HEK293 (cell line): ENCODE results near the gene COQ7.

Experiments
- CTCF ChIA-PET: fragments of 350-600 bp; formaldehyde crosslinking; extraction: SDS; loops from one replicate; lab custom pipeline; 2021; ENCODE audit warnings: antibody characterized with exemption; lab: Yijun Ruan, JAX
- POLR2A ChIA-PET: fragments of 300-600 bp; formaldehyde crosslinking; extraction: SDS; loops from one replicate; lab custom pipeline; 2020; ENCODE audit warnings: antibody characterized with exemption, inconsistent platforms; lab: Yijun Ruan, JAX
- H3K27ac ChIP-seq: fragments of 200-500 bp; sonication (Bioruptor generic); 2 replicates; pipeline ENCODE4 v1.5.1; 2014; ENCODE audit warnings: low read depth, low read length, control low read depth, inconsistent platforms; ENCODE audit errors: extremely low read depth
- H3K36me3 ChIP-seq, 2 experiments: fragments of 200-500 bp in 1 of 2; sonication (Bioruptor generic) in 1 of 2; 1 replicate in 1 of 2; 2 replicates in 1 of 2; pipeline ENCODE4 v1.5.1; 2014 to 2017; ENCODE audit warnings: inconsistent platforms in 2 of 2, low read length in 2 of 2; ENCODE audit not compliant: control insufficient read depth in 2 of 2, insufficient read depth in 1 of 2
- H3K4me1 ChIP-seq: fragments of 200-500 bp; sonication (Bioruptor generic); 2 replicates; pipeline ENCODE4 v1.5.1; 2014; ENCODE audit warnings: mild to moderate bottlenecking, low read length, inconsistent platforms; ENCODE audit not compliant: control insufficient read depth, insufficient read depth
- H3K4me3 ChIP-seq: 2 replicates; pipeline ENCODE4 v1.5.1; 2011; ENCODE audit warnings: low read depth, mild to moderate bottlenecking, control low read depth, low read length, moderate library complexity
- H3K9me3 ChIP-seq: fragments of 200-500 bp; sonication (Bioruptor generic); 2 replicates; pipeline ENCODE4 v1.5.1; 2014; ENCODE audit warnings: low read depth, low read length, inconsistent platforms; ENCODE audit not compliant: control insufficient read depth, insufficient read depth
- FEZF1 ChIP-seq: fragments of 450-650 bp; formaldehyde crosslinking; IDR thresholded peaks from 2 replicates; pipeline ENCODE4 v1.5.1; 2016; ENCODE audit warnings: missing biosample characterization, missing genetic modification characterization
- KLF1 ChIP-seq: fragments of 450-650 bp; formaldehyde crosslinking; IDR thresholded peaks from 2 replicates; pipeline ENCODE4 v1.5.1; 2016; ENCODE audit warnings: missing biosample characterization, missing genetic modification characterization
- MEIS1 ChIP-seq: sonication (generic); formaldehyde crosslinking; IDR thresholded peaks from 2 replicates; pipeline ENCODE4 v1.8.1; 2022; ENCODE audit warnings: missing genetic modification reagents, mild to moderate bottlenecking, borderline replicate concordance
- OSR2 ChIP-seq: fragments of 450-650 bp; formaldehyde crosslinking; IDR thresholded peaks from 2 replicates; pipeline ENCODE4 v1.5.1; 2016; ENCODE audit warnings: missing biosample characterization, missing genetic modification characterization
- SP3 ChIP-seq: fragments of 450-650 bp; formaldehyde crosslinking; IDR thresholded peaks from 2 replicates; pipeline ENCODE4 v1.5.1; 2016; ENCODE audit warnings: missing biosample characterization, missing genetic modification characterization
- ZBTB21 ChIP-seq: fragments of 450-650 bp; formaldehyde crosslinking; IDR thresholded peaks from 2 replicates; pipeline ENCODE4 v1.5.1; 2017; ENCODE audit warnings: missing biosample characterization, missing genetic modification characterization
- ZFP3 ChIP-seq: fragments of 450-650 bp; formaldehyde crosslinking; IDR thresholded peaks from 2 replicates; pipeline ENCODE4 v1.5.1; 2016; ENCODE audit warnings: low read depth, missing biosample characterization, missing genetic modification characterization
- ZFP69B ChIP-seq: fragments of 450-650 bp; formaldehyde crosslinking; IDR thresholded peaks from 2 replicates; pipeline ENCODE4 v1.5.1; 2016; ENCODE audit warnings: missing biosample characterization, missing genetic modification characterization
- ZNF133 ChIP-seq: fragments of 450-650 bp; formaldehyde crosslinking; IDR thresholded peaks from 2 replicates; pipeline ENCODE4 v1.5.1; 2016; ENCODE audit warnings: missing biosample characterization, missing genetic modification characterization
- ZNF157 ChIP-seq: fragments of 450-650 bp; formaldehyde crosslinking; IDR thresholded peaks from 2 replicates; pipeline ENCODE4 v1.5.1; 2016; ENCODE audit warnings: missing biosample characterization, missing genetic modification characterization
- ZNF426 ChIP-seq: fragments of 450-650 bp; formaldehyde crosslinking; IDR thresholded peaks from 2 replicates; pipeline ENCODE4 v1.5.1; 2017; ENCODE audit warnings: missing biosample characterization, missing genetic modification characterization, mild to moderate bottlenecking, inconsistent platforms, moderate library complexity
- ZNF473 ChIP-seq: fragments of 450-650 bp; formaldehyde crosslinking; IDR thresholded peaks from 2 replicates; pipeline ENCODE4 v1.5.1; 2017; ENCODE audit warnings: missing biosample characterization, missing genetic modification characterization
- ZNF510 ChIP-seq: fragments of 450-650 bp; formaldehyde crosslinking; IDR thresholded peaks from 2 replicates; pipeline ENCODE4 v1.5.1; 2018; ENCODE audit warnings: mild to moderate bottlenecking, missing genetic modification characterization, missing biosample characterization; ENCODE audit not compliant: insufficient replicate concordance
- ZNF514 ChIP-seq: fragments of 450-650 bp; formaldehyde crosslinking; IDR thresholded peaks from 2 replicates; pipeline ENCODE4 v1.5.1; 2016; ENCODE audit warnings: missing biosample characterization, missing genetic modification characterization
- ZNF548 ChIP-seq: fragments of 450-650 bp; formaldehyde crosslinking; IDR thresholded peaks from 2 replicates; pipeline ENCODE4 v1.5.1; 2016; ENCODE audit warnings: missing biosample characterization, missing genetic modification characterization
- ZNF555 ChIP-seq: fragments of 450-650 bp; formaldehyde crosslinking; conservative IDR thresholded peaks from 2 replicates; pipeline ENCODE4 v1.5.1; 2017; ENCODE audit warnings: missing biosample characterization, mild to moderate bottlenecking, missing genetic modification characterization, inconsistent platforms
- ZNF624 ChIP-seq: fragments of 450-650 bp; formaldehyde crosslinking; IDR thresholded peaks from 2 replicates; pipeline ENCODE4 v1.5.1; 2017; ENCODE audit warnings: missing biosample characterization, missing genetic modification characterization
- ZSCAN16 ChIP-seq: fragments of 450-650 bp; formaldehyde crosslinking; IDR thresholded peaks from 2 replicates; pipeline ENCODE4 v1.5.1; 2016; ENCODE audit warnings: missing biosample characterization, missing genetic modification characterization
- ZSCAN23 ChIP-seq: fragments of 450-650 bp; formaldehyde crosslinking; IDR thresholded peaks from 2 replicates; pipeline ENCODE4 v1.5.1; 2016; ENCODE audit warnings: missing biosample characterization, missing genetic modification characterization
- TF ChIP-seq, protein P1 (sequence below): fragments of 450-650 bp; formaldehyde crosslinking; IDR thresholded peaks from 2 replicates; pipeline ENCODE4 v1.5.1; 2016; ENCODE audit warnings: missing biosample characterization, missing genetic modification characterization
- TF ChIP-seq, protein P2 (sequence below): fragments of 450-650 bp; formaldehyde crosslinking; conservative IDR thresholded peaks from 2 replicates; pipeline ENCODE4 v1.5.1; 2016; ENCODE audit warnings: low read depth, missing biosample characterization, missing genetic modification characterization
- TF ChIP-seq, protein P3 (sequence below): fragments of 450-650 bp; formaldehyde crosslinking; IDR thresholded peaks from 2 replicates; pipeline ENCODE4 v1.5.1; 2017; ENCODE audit warnings: missing biosample characterization, missing genetic modification characterization

The COQ7 gene

DNA sequence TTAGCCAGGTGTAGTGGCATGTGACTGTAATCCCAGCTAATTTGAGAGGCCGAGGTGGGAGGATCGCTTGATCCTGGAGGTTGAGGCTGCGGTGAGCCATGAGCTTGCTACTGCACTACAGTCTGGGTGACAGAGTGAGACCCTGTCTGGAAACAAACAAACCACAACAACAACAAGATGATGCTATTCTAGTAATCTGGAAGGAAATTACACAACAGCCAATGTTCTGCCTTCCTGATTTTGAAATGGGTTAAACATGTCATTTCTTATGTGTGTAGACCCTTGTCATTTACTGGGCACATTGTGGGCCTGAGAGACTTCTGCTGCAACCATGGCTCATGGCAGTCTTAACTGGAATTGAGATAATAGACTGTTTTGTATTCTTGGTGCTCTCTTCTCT, 5.9 kb downstream of the COQ7 start:
- POLR2A ChIA-PET, result interaction anchor here (1.2 to 1.5 kb wide), 2 partner anchors 12 to 90 kb away, joined by 3 read pairs; partner anchors contain the start of gene TMC7
- no peaks in the 10 kb centered on the region for H3K9me3 ChIP-seq
- H3K4me3 ChIP-seq, result no peak overlapping the region
- peaks cover 34 to 59% of the 10 kb centered on the region in 2 experiments; a peak in 2 of 3 replicates for H3K36me3 ChIP-seq
- CTCF ChIA-PET, result interaction anchor here (1.1 to 6.3 kb wide), 3 partner anchors 12 to 98 kb away, joined by 6 to 53 read pairs (median 7); partner anchors contain the start of gene TMC7
- H3K27ac ChIP-seq, result no peak overlapping the region
- no peak for TF ChIP-seq ZNF510 (tag by site-specific recombination)
- no peak for TF ChIP-seq ZNF624 (tag by site-specific recombination)
- no peak for TF ChIP-seq ZNF555 (tag by site-specific recombination)
- TF ChIP-seq, protein P1, sequence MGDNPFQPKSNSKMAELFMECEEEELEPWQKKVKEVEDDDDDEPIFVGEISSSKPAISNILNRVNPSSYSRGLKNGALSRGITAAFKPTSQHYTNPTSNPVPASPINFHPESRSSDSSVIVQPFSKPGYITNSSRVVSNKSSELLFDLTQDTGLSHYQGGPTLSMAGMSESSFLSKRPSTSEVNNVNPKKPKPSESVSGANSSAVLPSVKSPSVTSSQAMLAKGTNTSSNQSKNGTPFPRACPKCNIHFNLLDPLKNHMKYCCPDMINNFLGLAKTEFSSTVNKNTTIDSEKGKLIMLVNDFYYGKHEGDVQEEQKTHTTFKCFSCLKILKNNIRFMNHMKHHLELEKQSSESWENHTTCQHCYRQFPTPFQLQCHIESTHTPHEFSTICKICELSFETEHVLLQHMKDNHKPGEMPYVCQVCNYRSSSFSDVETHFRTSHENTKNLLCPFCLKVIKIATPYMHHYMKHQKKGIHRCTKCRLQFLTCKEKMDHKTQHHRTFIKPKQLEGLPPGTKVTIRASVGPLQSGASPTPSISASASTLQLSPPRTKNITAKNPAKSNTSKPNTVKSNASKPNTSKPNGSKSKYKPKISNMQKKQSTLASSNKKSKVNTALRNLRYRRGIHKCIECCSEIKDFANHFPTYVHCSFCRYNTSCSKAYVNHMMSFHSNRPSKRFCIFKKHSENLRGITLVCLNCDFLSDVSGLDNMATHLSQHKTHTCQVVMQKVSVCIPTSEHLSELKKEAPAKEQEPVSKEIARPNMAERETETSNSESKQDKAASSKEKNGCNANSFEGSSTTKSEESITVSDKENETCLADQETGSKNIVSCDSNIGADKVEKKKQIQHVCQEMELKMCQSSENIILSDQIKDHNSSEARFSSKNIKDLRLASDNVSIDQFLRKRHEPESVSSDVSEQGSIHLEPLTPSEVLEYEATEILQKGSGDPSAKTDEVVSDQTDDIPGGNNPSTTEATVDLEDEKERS (tag by site-specific recombination), result no peak
- TF ChIP-seq ZSCAN16, result no peak
- no peak for TF ChIP-seq KLF1 (tag by site-specific recombination)
- no peak for TF ChIP-seq ZNF548 (tag by site-specific recombination)
- TF ChIP-seq ZNF473 (tag by site-specific recombination), result no peak
- TF ChIP-seq, all 188 proteins: peak for 0
- no peaks in the 10 kb centered on the region for H3K4me1 ChIP-seq

DNA sequence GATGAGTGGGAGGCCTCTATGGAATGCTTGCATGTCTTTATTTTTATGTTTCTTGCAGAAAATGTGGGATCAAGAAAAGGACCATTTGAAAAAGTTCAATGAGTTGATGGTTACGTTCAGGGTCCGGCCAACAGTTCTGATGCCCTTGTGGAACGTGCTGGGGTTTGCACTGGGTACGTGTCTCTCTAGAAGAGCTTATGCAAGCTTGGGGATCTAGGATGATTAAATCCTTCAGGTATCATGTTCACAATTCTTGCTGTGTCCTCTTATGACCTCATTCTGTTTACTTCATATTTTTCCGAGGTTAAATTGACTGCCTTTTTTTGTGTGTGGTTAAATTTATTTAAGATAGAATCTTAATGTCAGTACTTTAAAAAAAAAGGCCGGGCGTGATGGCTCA, 6.4 kb downstream of the COQ7 start:
- no peak for TF ChIP-seq MEIS1 (CRISPR knock-in tag)
- TF ChIP-seq ZFP69B (tag by site-specific recombination), result no peak
- no peak for TF ChIP-seq SP3
- TF ChIP-seq ZBTB21, result no peak
- TF ChIP-seq FEZF1 (tag by site-specific recombination), result no peak
- TF ChIP-seq ZNF514 (tag by site-specific recombination), result no peak
- TF ChIP-seq ZNF426 (tag by site-specific recombination), result no peak
- no peaks in the 10 kb centered on the region for H3K4me1 ChIP-seq
- H3K4me3 ChIP-seq, result no peak overlapping the region
- no peaks in the 10 kb centered on the region for H3K9me3 ChIP-seq
- peaks cover 38 to 64% of the 10 kb centered on the region in 2 experiments; a peak in 2 of 3 replicates for H3K36me3 ChIP-seq
- ChIA-PET CTCF (interaction anchor here (0.6 to 6.3 kb wide), 6 partner anchors 12 to 128 kb away, joined by 3 to 53 read pairs (median 4); partner anchors contain the start of gene TMC7), POLR2A (interaction anchor here (1.5 kb wide), 1 partner anchor 12 kb away, joined by 3 read pairs; no protein-coding TSS in a partner anchor)
- no peak overlapping the region for H3K27ac ChIP-seq

GRCh38 chr16:19075511-19075910, 8.1 kb downstream of the COQ7 start:
- POLR2A ChIA-PET, result interaction anchor here (0.6 to 0.9 kb wide), 2 partner anchors 9 to 285 kb away, joined by 3 to 5 read pairs; partner anchors contain the start of gene RPS15A
- TF ChIP-seq ZNF157 (no peak), OSR2 (tag by site-specific recombination) (no peak), ZNF133 (tag by site-specific recombination) (no peak), ZBTB21 (no peak), ZSCAN23 (tag by site-specific recombination) (no peak), ZFP3 (tag by site-specific recombination) (no peak)
- TF ChIP-seq, protein P2, sequence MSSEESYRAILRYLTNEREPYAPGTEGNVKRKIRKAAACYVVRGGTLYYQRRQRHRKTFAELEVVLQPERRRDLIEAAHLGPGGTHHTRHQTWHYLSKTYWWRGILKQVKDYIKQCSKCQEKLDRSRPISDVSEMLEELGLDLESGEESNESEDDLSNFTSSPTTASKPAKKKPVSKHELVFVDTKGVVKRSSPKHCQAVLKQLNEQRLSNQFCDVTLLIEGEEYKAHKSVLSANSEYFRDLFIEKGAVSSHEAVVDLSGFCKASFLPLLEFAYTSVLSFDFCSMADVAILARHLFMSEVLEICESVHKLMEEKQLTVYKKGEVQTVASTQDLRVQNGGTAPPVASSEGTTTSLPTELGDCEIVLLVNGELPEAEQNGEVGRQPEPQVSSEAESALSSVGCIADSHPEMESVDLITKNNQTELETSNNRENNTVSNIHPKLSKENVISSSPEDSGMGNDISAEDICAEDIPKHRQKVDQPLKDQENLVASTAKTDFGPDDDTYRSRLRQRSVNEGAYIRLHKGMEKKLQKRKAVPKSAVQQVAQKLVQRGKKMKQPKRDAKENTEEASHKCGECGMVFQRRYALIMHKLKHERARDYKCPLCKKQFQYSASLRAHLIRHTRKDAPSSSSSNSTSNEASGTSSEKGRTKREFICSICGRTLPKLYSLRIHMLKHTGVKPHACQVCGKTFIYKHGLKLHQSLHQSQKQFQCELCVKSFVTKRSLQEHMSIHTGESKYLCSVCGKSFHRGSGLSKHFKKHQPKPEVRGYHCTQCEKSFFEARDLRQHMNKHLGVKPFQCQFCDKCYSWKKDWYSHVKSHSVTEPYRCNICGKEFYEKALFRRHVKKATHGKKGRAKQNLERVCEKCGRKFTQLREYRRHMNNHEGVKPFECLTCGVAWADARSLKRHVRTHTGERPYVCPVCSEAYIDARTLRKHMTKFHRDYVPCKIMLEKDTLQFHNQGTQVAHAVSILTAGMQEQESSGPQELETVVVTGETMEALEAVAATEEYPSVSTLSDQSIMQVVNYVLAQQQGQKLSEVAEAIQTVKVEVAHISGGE, result no peak
- TF ChIP-seq, protein P3, sequence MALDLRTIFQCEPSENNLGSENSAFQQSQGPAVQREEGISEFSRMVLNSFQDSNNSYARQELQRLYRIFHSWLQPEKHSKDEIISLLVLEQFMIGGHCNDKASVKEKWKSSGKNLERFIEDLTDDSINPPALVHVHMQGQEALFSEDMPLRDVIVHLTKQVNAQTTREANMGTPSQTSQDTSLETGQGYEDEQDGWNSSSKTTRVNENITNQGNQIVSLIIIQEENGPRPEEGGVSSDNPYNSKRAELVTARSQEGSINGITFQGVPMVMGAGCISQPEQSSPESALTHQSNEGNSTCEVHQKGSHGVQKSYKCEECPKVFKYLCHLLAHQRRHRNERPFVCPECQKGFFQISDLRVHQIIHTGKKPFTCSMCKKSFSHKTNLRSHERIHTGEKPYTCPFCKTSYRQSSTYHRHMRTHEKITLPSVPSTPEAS (tag by site-specific recombination), result no peak
- H3K4me3 ChIP-seq, result no peak overlapping the region
- H3K4me1 ChIP-seq, result no peaks in the 10 kb centered on the region
- H3K9me3 ChIP-seq, result no peaks in the 10 kb centered on the region
- no peak overlapping the region for H3K27ac ChIP-seq
- H3K36me3 ChIP-seq, result peaks cover 38 to 71% of the 10 kb centered on the region in 2 experiments; a peak in 2 of 3 replicates
- CTCF ChIA-PET, result interaction anchor here (0.6 to 2.7 kb wide), 4 partner anchors 11 to 270 kb away, joined by 3 to 18 read pairs (median 4); no protein-coding TSS in a partner anchor
